Measurements from ENCODE around the gene SZRD1. TPM values are rescaled to one million over a fixed set of nuclear protein-coding genes. Genes with fewer than 3 reads are reported as not detected.

Gene SZRD1
- total and polyA plus RNA-seq, 2 of the 8 experiments (the other 6 are each of a cell fraction or from before 2014, with no cell fraction given): 97.8 to 108 TPM

DNA sequence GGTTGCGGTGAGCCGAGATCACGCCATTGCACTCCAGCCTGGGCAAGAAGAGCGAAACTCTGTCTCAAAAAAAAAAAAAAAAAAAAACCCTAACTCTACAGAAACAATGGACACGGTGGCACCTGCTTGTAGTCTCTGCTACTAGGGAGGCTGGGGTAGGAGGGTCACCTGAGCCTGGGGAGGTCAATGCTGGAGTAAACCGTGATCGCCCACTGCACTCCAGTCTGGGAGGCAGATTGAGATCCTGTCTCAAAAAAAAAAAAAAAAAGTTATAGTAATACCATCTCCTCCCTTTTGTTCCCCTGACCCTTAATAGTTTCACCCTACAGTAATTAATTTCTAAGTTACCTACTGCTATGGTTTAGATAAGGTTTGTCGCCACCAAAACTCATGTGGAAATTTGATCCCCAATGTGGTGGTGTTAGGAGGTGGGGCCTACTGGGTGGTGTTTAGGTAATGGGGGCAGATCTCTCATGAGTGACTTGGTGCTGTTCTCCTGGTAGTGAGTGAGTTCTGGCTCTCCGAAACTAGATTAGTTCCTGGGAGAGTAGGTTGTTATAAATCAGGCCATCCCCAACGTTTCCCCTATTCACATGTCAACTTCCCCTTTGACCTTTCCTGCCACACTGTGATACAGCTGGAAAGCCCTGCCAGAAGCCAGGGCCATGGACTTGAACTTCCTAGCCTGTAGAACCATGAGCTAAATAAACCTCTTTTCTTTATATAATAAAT, 24.5 kb upstream of the SZRD1 start:
- H3K14ac ChIP-seq (ENCODE audit: insufficient read length): no peak overlapping the region
- H3K9me3 ChIP-seq (ENCODE audit: insufficient read depth in 2 of 2, low read depth in 1 of 2, low read length in 1 of 2): no peaks in the 10 kb centered on the region
- H3K23ac ChIP-seq (ENCODE audit: insufficient read length): no peak overlapping the region
- FAIRE-seq (no peak), DNase-seq (ENCODE audit: low read depth in 1 of 2, low spot score in 2 of 2) (no peak)
- H2BK20ac ChIP-seq (ENCODE audit: low read length): no peak overlapping the region
- H3K23me2 ChIP-seq (ENCODE audit: low read depth, low read length): no peaks in the 10 kb centered on the region
- no peak overlapping the region for H2BK5ac ChIP-seq (ENCODE audit: low read depth, low read length)
- no peak overlapping the region for H3K18ac ChIP-seq (ENCODE audit: extremely low read depth, low read length)
- no peak overlapping the region for H3K4me3 ChIP-seq (ENCODE audit: extremely low read depth in 1 of 4, insufficient read depth in 2 of 4, low read depth in 3 of 4, low read length in 4 of 4)
- no peaks in the 10 kb centered on the region for H3K36me3 ChIP-seq (ENCODE audit: control insufficient read depth in 2 of 4, insufficient read depth in 4 of 4, low read length in 3 of 4)
- H3K79me2 ChIP-seq (ENCODE audit: control insufficient read depth in 1 of 2, insufficient read depth in 2 of 2, low read length in 2 of 2): peaks cover 0 to 72% of the 10 kb centered on the region in 2 experiments; a peak in 2 of 4 replicates
- no peak overlapping the region for H2AK5ac ChIP-seq (ENCODE audit: low read depth, low read length)
- no peak overlapping the region for H4K5ac ChIP-seq (ENCODE audit: insufficient read length, low read depth, low read length)
- no peak overlapping the region for H2BK120ac ChIP-seq (replicated peaks; ENCODE audit: low read depth, low read length)
- no peak overlapping the region for H3K9ac ChIP-seq (replicated peaks in 1 of 4; ENCODE audit: extremely low read depth in 1 of 4, low read depth in 3 of 4, low read length in 3 of 4)
- H4K8ac ChIP-seq (ENCODE audit: extremely low read depth, insufficient read depth, low read length): no peak overlapping the region
- H3K27me3 ChIP-seq (replicated peaks in 1 of 4; ENCODE audit: control insufficient read depth in 3 of 4, extremely low read depth in 1 of 4, insufficient read depth in 3 of 4, low read length in 3 of 4): no peaks in the 10 kb centered on the region
- no peak overlapping the region for H4K91ac ChIP-seq (replicated peaks; ENCODE audit: insufficient read length, low read length)
- H4K20me1 ChIP-seq (replicated peaks in 1 of 2; ENCODE audit: control insufficient read depth in 1 of 2, insufficient read depth in 2 of 2, low read length in 2 of 2): peaks cover 2 to 3% of the 10 kb centered on the region in 2 experiments
- no peak overlapping the region for H3K4me2 ChIP-seq (ENCODE audit: insufficient read depth in 1 of 2, low read depth in 2 of 2, low read length in 2 of 2)
- ChIA-PET CTCF (ENCODE audit: partially characterized antibody) (interaction anchor here (1.8 kb wide), 1 partner anchor 13 kb away, joined by 10 read pairs; no protein-coding TSS in a partner anchor), POLR2A (ENCODE audit: partially characterized antibody) (interaction anchor here (2.0 kb wide), 1 partner anchor 10 kb away, joined by 6 read pairs; the partner anchor contains the start of gene FBXO42)
- H2AFZ ChIP-seq (ENCODE audit: low read length): no peak overlapping the region
- H3K4ac ChIP-seq (replicated peaks; ENCODE audit: insufficient read length, low read depth, low read length): no peak overlapping the region
- no peak overlapping the region for H2BK15ac ChIP-seq (ENCODE audit: low read length)
- no peak overlapping the region for H3K27ac ChIP-seq (ENCODE audit: low read depth, low read length)
- no peak overlapping the region for H3K56ac ChIP-seq (replicated peaks; ENCODE audit: insufficient read length, low read depth, low read length)
- H3K4me1 ChIP-seq (replicated peaks in 1 of 4; ENCODE audit: control insufficient read depth in 3 of 4, insufficient read depth in 4 of 4, low read length in 3 of 4): 0 out of 7 replicates have a peak, but pooled peaks cover 0 to 2% (median 0%) of the 10 kb centered on the region in 4 experiments
- 92% methylated on average over 5 of the region's 10 CpGs; no CpG with 5 or more reads in 1 of the 2 experiments for WGBS, 2 experiments (ENCODE audit: extremely low coverage in 1 of 2, insufficient coverage in 1 of 2, insufficient read length in 1 of 2, insufficient replicate concordance in 2 of 2, low coverage in 1 of 2, low lambda C conversion rate in 2 of 2, missing lambda C conversion rate in 1 of 2)
- no peak overlapping the region for H2BK12ac ChIP-seq (ENCODE audit: low read depth, low read length)
- H3K79me1 ChIP-seq (ENCODE audit: low read depth, low read length): peaks cover 2% of the 10 kb centered on the region; the same call in 1 of the 2 replicates
- TF ChIP-seq ASH2L (IDR thresholded peaks at IDR 0.05; ENCODE audit: low read length): no peak
- no peak for TF ChIP-seq SRF (IDR thresholded peaks at IDR 0.05; ENCODE audit: low read depth, low read length)
- TF ChIP-seq SIRT6 (IDR thresholded peaks at IDR 0.05; ENCODE audit: low read length): no peak
- no peak for TF ChIP-seq BACH1 (IDR thresholded peaks at IDR 0.05; ENCODE audit: low read length)
- no peak for TF ChIP-seq JUN (IDR thresholded peaks at IDR 0.05; ENCODE audit: low read depth, low read length)
- TF ChIP-seq BCL11A (IDR thresholded peaks at IDR 0.05; ENCODE audit: low read depth in 2 of 2, low read length in 2 of 2): no peak
- TF ChIP-seq SAP30 (IDR thresholded peaks at IDR 0.05; ENCODE audit: insufficient read depth, insufficient replicate concordance, low read length): no peak
- no peak for TF ChIP-seq RNF2 (IDR thresholded peaks at IDR 0.05; ENCODE audit: borderline replicate concordance, low read depth, low read length, missing control alignments, poor library complexity, severe bottlenecking)
- no peak for TF ChIP-seq BRCA1 (IDR thresholded peaks at IDR 0.05; ENCODE audit: low read depth, low read length)
- TF ChIP-seq CREB1 (IDR thresholded peaks at IDR 0.05): no peak

Data from H1 (cell line).